Fibroblast of mammary gland (primary cell): Measurements from ENCODE around the gene PBRM1.
"Not testable (repeated sequence)": the region's sequence is repeated elsewhere in the genome, so short reads cannot be mapped to it uniquely, and the experiment has no call there.

ENCODE experiments used
- DNase-seq: peaks from one replicate; pipeline ENCODE4 v3.0.0-alpha.2; 2010; ENCODE audit warnings: low read depth
- H3K4me3 ChIP-seq: 2 replicates; pipeline ENCODE4 v1.5.1; 2011; ENCODE audit warnings: low read depth, mild to moderate bottlenecking, low read length, moderate library complexity; ENCODE audit not compliant: control insufficient read depth
- CTCF ChIP-seq: conservative IDR thresholded peaks from 2 replicates; pipeline ENCODE4 v1.5.1; 2011; ENCODE audit warnings: low read depth, low read length, inconsistent platforms; ENCODE audit not compliant: control insufficient read depth, insufficient read depth

PBRM1 gene

GRCh38 chr3:52681596-52681995 lies 4.1 kb downstream of the PBRM1 start:
- H3K4me3 ChIP-seq, result no peak overlapping the region
- no peak for TF ChIP-seq CTCF
- no peak for DNase-seq

GRCh38 chr3:52679811-52680210 lies 5.9 kb downstream of the PBRM1 start:
- no peak for TF ChIP-seq CTCF
- DNase-seq, result peak; percentile 46
- H3K4me3 ChIP-seq, result no peak overlapping the region

- H3K4me3 ChIP-seq, result no peak overlapping the region
- TF ChIP-seq CTCF, result no peak
- DNase-seq, result peak; percentile 33
These were observed 6.5 kb downstream of the PBRM1 start for GRCh38 chr3:52679199-52679538.

GRCh38 chr3:52678265-52679198 lies 7.2 kb downstream of the PBRM1 start:
- TF ChIP-seq CTCF, result no peak
- DNase-seq, result no peak
- H3K4me3 ChIP-seq, result no peak overlapping the region

GRCh38 chr3:52676201-52676600 lies 9.5 kb downstream of the PBRM1 start:
- H3K4me3 ChIP-seq, DNase-seq: not testable (repeated sequence)

GRCh38 chr3:52671676-52672075 lies 14.0 kb downstream of the PBRM1 start:
- TF ChIP-seq CTCF, result no peak
- no peak for DNase-seq
- no peak overlapping the region for H3K4me3 ChIP-seq

GRCh38 chr3:52670621-52671521 lies 14.8 kb downstream of the PBRM1 start:
- no peak for TF ChIP-seq CTCF
- H3K4me3 ChIP-seq, result no peak overlapping the region
- peak; percentile 100 for DNase-seq
